Keratinocyte (primary cell): ENCODE results near the gene CYP3A4. TPM values are rescaled to one million over a fixed set of nuclear protein-coding genes. Genes with fewer than 3 reads are reported as not detected.

ENCODE experiments used
- DNase-seq: peaks from one replicate; pipeline ENCODE4 v3.0.0-alpha.2; 2011; ENCODE audit warnings: low read depth, missing footprints, low spot score
- FAIRE-seq: peaks from 2 replicates; lab custom pipeline; 2011; peaks lifted over from hg19 to GRCh38; lab: Jason Lieb, UNC
- H2AFZ ChIP-seq: 2 replicates; pipeline ENCODE4 v1.6.0; 2012; ENCODE audit warnings: low read length, control low read depth, inconsistent platforms; ENCODE audit not compliant: control insufficient read depth
- H3K27ac ChIP-seq: 2 replicates; pipeline ENCODE4 v1.5.1; 2011; ENCODE audit warnings: low read length; ENCODE audit not compliant: control insufficient read depth, insufficient read depth
- H3K27me3 ChIP-seq: 3 replicates; pipeline ENCODE4 v1.6.0; 2011; ENCODE audit warnings: low read length; ENCODE audit not compliant: control insufficient read depth, insufficient read depth; ENCODE audit errors: extremely low read depth
- H3K36me3 ChIP-seq, 2 experiments: 2 replicates in 1 of 2; 3 replicates in 1 of 2; pipeline ENCODE4 v1.5.1; 2011; ENCODE audit warnings: low read length in 2 of 2, mild to moderate bottlenecking in 1 of 2; ENCODE audit not compliant: control insufficient read depth in 2 of 2, insufficient read depth in 2 of 2; ENCODE audit errors: extremely low read depth in 1 of 2
- H3K4me1 ChIP-seq: 3 replicates; pipeline ENCODE4 v1.5.1; 2011; ENCODE audit warnings: low read length; ENCODE audit not compliant: control insufficient read depth, insufficient read depth; ENCODE audit errors: extremely low read depth
- H3K4me2 ChIP-seq: 3 replicates; pipeline ENCODE4 v1.6.0; 2011; ENCODE audit warnings: low read depth, low read length; ENCODE audit not compliant: control insufficient read depth, insufficient read depth; ENCODE audit errors: extremely low read depth
- H3K4me3 ChIP-seq, 3 experiments: fragments of 200-600 bp in 1 of 3; sonication (generic) in 1 of 3; 2 replicates in 2 of 3; 3 replicates in 1 of 3; pipeline ENCODE4 v1.5.1; 2011 to 2016; ENCODE audit warnings: low read length in 3 of 3, mild to moderate bottlenecking in 3 of 3, control low read depth in 2 of 3, inconsistent platforms in 1 of 3, low read depth in 1 of 3, mixed read lengths in 1 of 3, mixed run types in 1 of 3, moderate library complexity in 1 of 3; ENCODE audit not compliant: control insufficient read depth in 2 of 3, insufficient read depth in 2 of 3; ENCODE audit errors: extremely low read depth in 1 of 3
- H3K79me2 ChIP-seq: 2 replicates; pipeline ENCODE4 v1.6.0; 2012; ENCODE audit warnings: low read length; ENCODE audit not compliant: control insufficient read depth, insufficient read depth
- H3K9ac ChIP-seq: 3 replicates; pipeline ENCODE4 v1.6.0; 2011; ENCODE audit warnings: low read length; ENCODE audit not compliant: control insufficient read depth, insufficient read depth; ENCODE audit errors: extremely low read depth
- H3K9me1 ChIP-seq: 3 replicates; pipeline ENCODE4 v1.6.0; 2011; ENCODE audit warnings: low read length; ENCODE audit not compliant: control insufficient read depth, insufficient read depth; ENCODE audit errors: extremely low read depth
- H3K9me3 ChIP-seq: 2 replicates; pipeline ENCODE4 v1.5.1; 2012; ENCODE audit warnings: low read depth, low read length; ENCODE audit not compliant: control insufficient read depth
- H4K20me1 ChIP-seq: 3 replicates; pipeline ENCODE4 v1.6.0; 2011; ENCODE audit warnings: low read length; ENCODE audit not compliant: control insufficient read depth, insufficient read depth; ENCODE audit errors: extremely low read depth
- EZH2 ChIP-seq: IDR thresholded peaks from one replicate; pipeline ENCODE4 v1.6.1; 2012; ENCODE audit warnings: inconsistent platforms, mild to moderate bottlenecking, low read length, moderate library complexity
- dilution Hi-C: fragments of 300-500 bp; cut with MboI; formaldehyde crosslinking; loops from one replicate; pipeline ENCODE4 v1.7.0; 2020; ENCODE audit warnings: low sequenced_read_pairs; ENCODE audit not compliant: extremely low pct_ligation_motif_present
- polyA plus RNA-seq, 5 experiments: library from polyadenylated mRNA; depleted of rRNA in 3 of 5; stranded (reverse) in 3 of 5; stranded (forward) in 1 of 5; unstranded in 1 of 5; fragments of >200 nt; gene quantifications; 1 replicate in 1 of 5; 2 replicates in 3 of 5; 3 replicates in 1 of 5; pipeline versions ENCODE4 v1.2.1 to v1.2.3, GENCODE V29; 2011 to 2012; ENCODE audit warnings: missing spikeins in 2 of 5, low read depth in 1 of 5, low replicate concordance in 1 of 5
- TF ChIP-seq, protein P1 (sequence below), 3 experiments: IDR thresholded peaks in 1 of 3; conservative IDR thresholded peaks in 1 of 3; optimal IDR thresholded peaks in 1 of 3; 2 replicates in 2 of 3; 3 replicates in 1 of 3; pipeline versions ENCODE3 to v1.5.1; 2011; ENCODE audit warnings: low read length in 3 of 3, mild to moderate bottlenecking in 3 of 3, moderate library complexity in 2 of 3, control low read depth in 1 of 3, inconsistent platforms in 1 of 3; ENCODE audit not compliant: insufficient read depth in 2 of 3; ENCODE audit errors: extremely low read depth in 1 of 3

Gene CYP3A4
- polyA plus RNA-seq, 1 donor (not counting 4 experiments of a cell fraction or from before 2014, with no cell fraction given), result not detected

DNA sequence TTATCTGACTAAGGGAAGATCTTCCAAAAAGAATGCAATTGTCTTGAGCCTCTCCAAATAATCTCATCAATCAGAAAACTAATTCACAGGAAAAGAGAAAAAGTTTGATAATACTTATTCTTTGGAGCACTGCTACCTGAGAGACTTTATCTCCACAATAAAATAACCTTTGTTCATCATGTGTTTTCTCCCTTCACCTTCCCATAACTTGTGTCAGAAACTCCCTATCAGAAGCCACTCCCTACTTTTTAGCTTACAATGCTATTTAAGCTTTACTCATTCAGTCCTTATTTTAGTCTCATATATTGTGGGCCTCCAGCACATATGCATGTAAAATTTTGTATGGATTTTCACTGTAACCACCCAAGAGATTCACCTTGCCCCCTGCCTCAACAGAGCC is 44.8 kb upstream of the CYP3A4 start:
- Histone ChIP-seq H2AFZ (no peak overlapping the region), H3K36me3 (no peaks in the 10 kb centered on the region), H3K4me3 (no peak overlapping the region), H3K9me3 (no peaks in the 10 kb centered on the region), H3K4me2 (no peak overlapping the region), H3K27me3 (no peaks in the 10 kb centered on the region), H3K79me2 (no peaks in the 10 kb centered on the region), H3K27ac (no peak overlapping the region), H3K9ac (no peak overlapping the region), H3K9me1 (no peaks in the 10 kb centered on the region), H3K4me1 (no peaks in the 10 kb centered on the region), H4K20me1 (no peaks in the 10 kb centered on the region)
- DNase-seq (no peak), FAIRE-seq (no peak)
- TF ChIP-seq, protein P1, sequence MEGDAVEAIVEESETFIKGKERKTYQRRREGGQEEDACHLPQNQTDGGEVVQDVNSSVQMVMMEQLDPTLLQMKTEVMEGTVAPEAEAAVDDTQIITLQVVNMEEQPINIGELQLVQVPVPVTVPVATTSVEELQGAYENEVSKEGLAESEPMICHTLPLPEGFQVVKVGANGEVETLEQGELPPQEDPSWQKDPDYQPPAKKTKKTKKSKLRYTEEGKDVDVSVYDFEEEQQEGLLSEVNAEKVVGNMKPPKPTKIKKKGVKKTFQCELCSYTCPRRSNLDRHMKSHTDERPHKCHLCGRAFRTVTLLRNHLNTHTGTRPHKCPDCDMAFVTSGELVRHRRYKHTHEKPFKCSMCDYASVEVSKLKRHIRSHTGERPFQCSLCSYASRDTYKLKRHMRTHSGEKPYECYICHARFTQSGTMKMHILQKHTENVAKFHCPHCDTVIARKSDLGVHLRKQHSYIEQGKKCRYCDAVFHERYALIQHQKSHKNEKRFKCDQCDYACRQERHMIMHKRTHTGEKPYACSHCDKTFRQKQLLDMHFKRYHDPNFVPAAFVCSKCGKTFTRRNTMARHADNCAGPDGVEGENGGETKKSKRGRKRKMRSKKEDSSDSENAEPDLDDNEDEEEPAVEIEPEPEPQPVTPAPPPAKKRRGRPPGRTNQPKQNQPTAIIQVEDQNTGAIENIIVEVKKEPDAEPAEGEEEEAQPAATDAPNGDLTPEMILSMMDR (optimal IDR thresholded peaks at IDR 0.05 in 1 of 3, IDR thresholded peaks at IDR 0.05 in 1 of 3, conservative IDR thresholded peaks at IDR 0.05 in 1 of 3; ENCODE audit: extremely low read depth in 1 of 3, insufficient read depth in 2 of 3, low read length in 3 of 3), result no peak
- TF ChIP-seq EZH2, result no peak
- dilution Hi-C loops, result no loop called here

- Histone ChIP-seq H3K36me3 (no peaks in the 10 kb centered on the region), H2AFZ (no peak overlapping the region), H4K20me1 (no peaks in the 10 kb centered on the region), H3K27me3 (no peaks in the 10 kb centered on the region), H3K4me2 (no peak overlapping the region), H3K79me2 (no peaks in the 10 kb centered on the region), H3K9me3 (no peaks in the 10 kb centered on the region), H3K27ac (no peak overlapping the region), H3K4me3 (no peak overlapping the region), H3K9me1 (no peaks in the 10 kb centered on the region), H3K9ac (no peak overlapping the region), H3K4me1 (no peaks in the 10 kb centered on the region)
- dilution Hi-C loops, result no loop called here
- FAIRE-seq (no peak), DNase-seq (no peak)
- TF ChIP-seq, protein P1 (optimal IDR thresholded peaks at IDR 0.05 in 1 of 3, IDR thresholded peaks at IDR 0.05 in 1 of 3, conservative IDR thresholded peaks at IDR 0.05 in 1 of 3; ENCODE audit: extremely low read depth in 1 of 3, insufficient read depth in 2 of 3, low read length in 3 of 3), result no peak
- no peak for TF ChIP-seq EZH2
Observed at GRCh38 chr7:99827040-99827778, 43.2 kb upstream of the CYP3A4 start.
